ENCODE results near the gene ADGRL1. TPM values are rescaled to one million over a fixed set of nuclear protein-coding genes. Genes with fewer than 3 reads are reported as not detected.

Gene ADGRL1
- total and polyA plus RNA-seq, 2 of the 8 experiments (the other 6 are each of a cell fraction or from before 2014, with no cell fraction given) = 95.6 to 112 TPM

GRCh38 chr19:14164724-14165493 is 41.1 kb downstream of the ADGRL1 start:
- no peak overlapping the region for H2BK20ac ChIP-seq (ENCODE audit: low read length)
- H3K23ac ChIP-seq (ENCODE audit: insufficient read length) = no peak overlapping the region
- peaks cover 6 to 38% (median 26%) of the 10 kb centered on the region in 4 experiments; a peak in 7 of 8 replicates for H3K36me3 ChIP-seq (ENCODE audit: control insufficient read depth in 2 of 4, insufficient read depth in 4 of 4, low read length in 3 of 4)
- no peak overlapping the region for H4K8ac ChIP-seq (ENCODE audit: extremely low read depth, insufficient read depth, low read length)
- H2BK120ac ChIP-seq (replicated peaks; ENCODE audit: low read depth, low read length) = no peak overlapping the region
- H3K56ac ChIP-seq (replicated peaks; ENCODE audit: insufficient read length, low read depth, low read length) = no peak overlapping the region
- H2AK5ac ChIP-seq (ENCODE audit: low read depth, low read length) = no peak overlapping the region
- no peaks in the 10 kb centered on the region for H3K79me2 ChIP-seq (ENCODE audit: control insufficient read depth in 1 of 2, insufficient read depth in 2 of 2, low read length in 2 of 2)
- H2BK15ac ChIP-seq (ENCODE audit: low read length) = no peak overlapping the region
- H4K91ac ChIP-seq (replicated peaks; ENCODE audit: insufficient read length, low read length) = no peak overlapping the region
- 90% methylated on average over 15 of the region's 16 CpGs; no CpG with 5 or more reads in 1 of the 2 experiments for WGBS, 2 experiments (ENCODE audit: extremely low coverage in 1 of 2, insufficient coverage in 1 of 2, insufficient read length in 1 of 2, insufficient replicate concordance in 2 of 2, low coverage in 1 of 2, low lambda C conversion rate in 2 of 2, missing lambda C conversion rate in 1 of 2)
- CTCF ChIA-PET (ENCODE audit: partially characterized antibody) = interaction anchor here (0.7 to 1.2 kb wide), 2 partner anchors 19 to 28 kb away, joined by 3 read pairs; partner anchors contain the start of gene ASF1B
- H3K79me1 ChIP-seq (ENCODE audit: low read depth, low read length) = peaks cover 4% of the 10 kb centered on the region; the same call in 1 of the 2 replicates
- H3K4me2 ChIP-seq (ENCODE audit: insufficient read depth in 1 of 2, low read depth in 2 of 2, low read length in 2 of 2) = no peak overlapping the region
- H3K4me1 ChIP-seq (replicated peaks in 1 of 4; ENCODE audit: control insufficient read depth in 3 of 4, insufficient read depth in 4 of 4, low read length in 3 of 4) = peaks cover 0 to 7% (median 4%) of the 10 kb centered on the region in 4 experiments; a peak in 3 of 7 replicates
- H3K9me3 ChIP-seq (ENCODE audit: insufficient read depth in 2 of 2, low read depth in 1 of 2, low read length in 1 of 2) = no peaks in the 10 kb centered on the region
- H3K4ac ChIP-seq (replicated peaks; ENCODE audit: insufficient read length, low read depth, low read length) = no peak overlapping the region
- no peak overlapping the region for H2BK12ac ChIP-seq (ENCODE audit: low read depth, low read length)
- DNase-seq (ENCODE audit: low read depth in 1 of 2, low spot score in 2 of 2) = no peak
- no peak overlapping the region for H3K9ac ChIP-seq (replicated peaks in 1 of 4; ENCODE audit: extremely low read depth in 1 of 4, low read depth in 3 of 4, low read length in 3 of 4)
- no peak overlapping the region for H3K18ac ChIP-seq (ENCODE audit: extremely low read depth, low read length)
- FAIRE-seq = no peak
- no peaks in the 10 kb centered on the region for H3K27me3 ChIP-seq (replicated peaks in 1 of 4; ENCODE audit: control insufficient read depth in 3 of 4, extremely low read depth in 1 of 4, insufficient read depth in 3 of 4, low read length in 3 of 4)
- no peak overlapping the region for H3K14ac ChIP-seq (ENCODE audit: insufficient read length)
- no peak overlapping the region for H4K5ac ChIP-seq (ENCODE audit: insufficient read length, low read depth, low read length)
- H2AFZ ChIP-seq (ENCODE audit: low read length) = no peak overlapping the region
- H3K27ac ChIP-seq (ENCODE audit: low read depth, low read length) = no peak overlapping the region; the same call in 1 of the 2 replicates
- POLR2A ChIA-PET (ENCODE audit: partially characterized antibody) = interaction anchor here (0.6 to 2.2 kb wide), 5 partner anchors 9 to 313 kb away, joined by 3 to 10 read pairs (median 3); partner anchors contain the start of gene ASF1B
- no peak overlapping the region for H2BK5ac ChIP-seq (ENCODE audit: low read depth, low read length)
- peaks cover 5 to 18% of the 10 kb centered on the region in 2 experiments for H4K20me1 ChIP-seq (replicated peaks in 1 of 2; ENCODE audit: control insufficient read depth in 1 of 2, insufficient read depth in 2 of 2, low read length in 2 of 2)
- H3K23me2 ChIP-seq (ENCODE audit: low read depth, low read length) = no peaks in the 10 kb centered on the region
- H3K4me3 ChIP-seq (ENCODE audit: extremely low read depth in 1 of 4, insufficient read depth in 2 of 4, low read depth in 3 of 4, low read length in 4 of 4) = no peak overlapping the region
- no peak for TF ChIP-seq JUN (IDR thresholded peaks at IDR 0.05; ENCODE audit: low read depth, low read length)
- TF ChIP-seq SUZ12 (IDR thresholded peaks at IDR 0.05; ENCODE audit: low read length) = no peak
- no peak for TF ChIP-seq ATF3 (IDR thresholded peaks at IDR 0.05; ENCODE audit: insufficient read depth, low read depth, low read length)
- no peak for TF ChIP-seq RBBP5 (IDR thresholded peaks at IDR 0.05; ENCODE audit: borderline replicate concordance, low read depth, low read length)
- no peak for TF ChIP-seq GTF2F1 (IDR thresholded peaks at IDR 0.05; ENCODE audit: borderline replicate concordance, low read depth, low read length)
- no peak for TF ChIP-seq SAP30 (IDR thresholded peaks at IDR 0.05; ENCODE audit: insufficient read depth, insufficient replicate concordance, low read length)
- no peak for TF ChIP-seq SP2 (IDR thresholded peaks at IDR 0.05; ENCODE audit: low read length)
- no peak for TF ChIP-seq CBX5 (IDR thresholded peaks at IDR 0.05; ENCODE audit: low read depth, low read length)
